Natural killer cell treated with Interleukin-12 subunit alpha and Interleukin-12 subunit beta and Interleukin-15 and Interleukin-18, amount 100 ng/mL, for 72 hours (primary cell): Measurements from ENCODE around the gene C1orf141. TPM values are rescaled to one million over a fixed set of nuclear protein-coding genes. Genes with fewer than 3 reads are reported as not detected.

Experiments used
- ATAC-seq, 2 donors: fragments of 150-1000 bp; cut with Tn5 transposase in 1 of 2; sonication (Bioruptor Pico), chemical (Tn5 transposase) in 1 of 2; 2 replicates each; pipeline ENCODE4 v1.10.0; 2021
- DNase-seq: peaks from one replicate; pipeline ENCODE4 v3.0.0; 2022; ENCODE audit warnings: low spot score
- H3K27ac Mint-ChIP-seq, 2 donors: 1 replicate in 1 of 2; 2 replicates in 1 of 2; pipeline ENCODE4 v1.8.0; 2022; ENCODE audit warnings: mixed read lengths in 2 of 2, mild to moderate bottlenecking in 1 of 2, moderate library complexity in 1 of 2
- H3K27me3 Mint-ChIP-seq, 2 donors: 1 replicate in 1 of 2; 2 replicates in 1 of 2; pipeline ENCODE4 v1.8.0; 2022; ENCODE audit warnings: mixed read lengths in 2 of 2
- H3K36me3 Mint-ChIP-seq: one replicate; pipeline ENCODE4 v1.8.0; 2022; ENCODE audit warnings: mixed read lengths
- H3K4me1 Mint-ChIP-seq, 2 donors: 1 replicate in 1 of 2; 2 replicates in 1 of 2; pipeline ENCODE4 v1.8.0; 2022; ENCODE audit warnings: low read depth in 2 of 2, mixed read lengths in 2 of 2, mild to moderate bottlenecking in 1 of 2
- H3K4me3 Mint-ChIP-seq: one replicate; pipeline ENCODE4 v1.8.0; 2022; ENCODE audit warnings: mixed read lengths
- H3K9me3 Mint-ChIP-seq: 2 replicates; pipeline ENCODE4 v1.8.0; 2022; ENCODE audit warnings: mixed read lengths
- total RNA-seq, 2 donors: library from RNA; stranded (reverse); gene quantifications; one replicate each; pipeline ENCODE4 v1.2.3, GENCODE V29; 2022

The C1orf141 gene
- total RNA-seq = under 1 TPM in 1 of 2 donors, not detected in 1; 0.07 TPM

DNA sequence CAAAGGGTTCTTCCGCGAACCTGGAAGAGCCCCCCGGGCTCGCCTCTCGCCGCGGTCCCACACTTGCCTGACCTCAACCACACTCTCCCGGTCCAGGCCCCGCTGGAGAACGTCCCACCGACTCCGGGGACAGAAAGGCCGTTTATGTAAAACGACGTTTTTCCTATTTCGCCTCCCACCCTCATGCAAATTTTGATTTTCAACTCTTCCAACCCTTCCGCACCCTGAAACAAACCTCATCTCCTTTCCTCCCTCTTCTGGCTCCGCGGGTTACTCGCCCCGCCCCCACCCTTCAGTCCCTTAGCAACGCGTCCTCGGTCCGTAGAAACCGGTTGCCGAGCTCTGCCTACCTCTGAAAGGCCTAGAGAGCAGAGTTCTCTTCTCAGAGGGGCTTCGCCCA, at the start of gene C1orf141:
Gene C1orf141 (minus strand): TSS at position 276 of the 400 bp plus-strand sequence. CDS start 7,730 bp downstream, outside the sequence.
- peaks cover 0 to 8% of the 10 kb centered on the region in 2 donors for H3K27me3 Mint-ChIP-seq
- no peak for DNase-seq
- no peak for ATAC-seq

DNA sequence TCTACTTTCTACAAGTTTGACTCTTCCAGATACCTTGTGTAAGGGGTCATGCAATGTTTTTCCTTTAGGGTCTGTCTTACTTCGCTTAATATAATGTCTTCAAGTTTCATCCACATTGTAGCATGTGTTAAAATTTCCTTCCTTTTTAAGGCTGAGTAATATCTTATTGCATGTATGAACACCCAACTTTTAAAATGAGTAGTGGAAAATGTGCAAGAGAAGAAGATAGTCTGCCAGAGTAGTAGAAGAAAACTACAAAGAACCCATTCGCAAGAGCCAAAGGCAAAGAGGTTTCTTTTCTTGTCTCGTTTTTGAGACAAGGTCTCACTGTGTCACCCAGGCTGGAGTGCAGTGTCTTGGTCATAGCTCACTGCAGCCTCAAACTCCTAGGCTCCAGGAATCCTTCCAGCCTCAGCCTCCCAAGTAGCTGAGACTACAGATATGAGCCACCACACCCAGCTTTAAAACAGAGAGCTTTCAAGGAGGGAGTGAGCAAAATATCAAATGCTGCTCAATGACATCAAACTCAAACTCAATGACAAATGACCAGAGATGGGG, 40.8 kb upstream of the C1orf141 start:
- peak; percentile 41 to 44 for ATAC-seq
- no peak for DNase-seq
- Mint-ChIP-seq H3K36me3 (peaks cover 33% of the 10 kb centered on the region), H3K9me3 (no peaks in the 10 kb centered on the region), H3K27me3 (no peaks in the 10 kb centered on the region), H3K27ac (peak overlapping the region; percentile 89 to 99), H3K4me1 (peaks cover 46 to 60% of the 10 kb centered on the region in 2 donors), H3K4me3 (peak overlapping the region; percentile 59)

More for the DNA sequence above, at the start of gene C1orf141:
- H3K4me1 Mint-ChIP-seq = peaks cover 13% of the 10 kb centered on the region in 2 donors
- no peaks in the 10 kb centered on the region for H3K9me3 Mint-ChIP-seq
- peak within 1 kb of the TSS; percentile 74 for H3K4me3 Mint-ChIP-seq
- no peaks in the 10 kb centered on the region for H3K36me3 Mint-ChIP-seq
- peak within 1 kb of the TSS in 1 of 2 donors; percentile 7 for H3K27ac Mint-ChIP-seq

DNA sequence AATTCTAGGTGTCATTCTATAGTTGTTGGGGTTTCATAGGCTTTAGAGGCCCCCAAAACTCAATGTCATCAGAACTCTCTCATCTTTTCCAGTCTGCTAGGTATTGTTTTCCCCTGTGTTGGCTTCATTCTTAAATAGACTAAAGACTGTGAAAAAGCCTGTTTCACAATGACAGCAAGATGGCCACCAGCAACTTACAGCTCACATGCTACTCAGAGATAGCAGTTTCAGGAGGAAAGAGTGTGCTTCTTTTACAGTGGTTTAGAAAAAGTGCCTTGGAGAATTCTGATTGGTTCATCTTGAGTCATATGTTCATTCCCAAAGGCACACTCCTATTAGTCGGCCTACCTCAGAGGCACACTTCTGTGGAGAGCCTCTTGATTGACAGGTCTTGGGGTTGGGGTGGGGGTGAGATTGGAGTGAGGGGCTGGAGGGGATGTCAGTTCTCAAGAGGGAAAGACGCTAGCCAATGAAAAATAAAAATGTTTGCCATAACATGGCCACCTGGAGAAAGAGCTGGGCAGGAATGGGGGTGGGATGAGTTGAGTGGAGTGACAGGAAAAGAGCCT, 40.0 kb upstream of the C1orf141 start:
- no peaks in the 10 kb centered on the region for H3K9me3 Mint-ChIP-seq
- H3K36me3 Mint-ChIP-seq = peaks cover 32% of the 10 kb centered on the region
- H3K27ac Mint-ChIP-seq = peak overlapping the region; percentile 89 to 99
- ATAC-seq (peak; percentile 54 to 64), DNase-seq (no peak)
- peaks cover 45 to 61% of the 10 kb centered on the region in 2 donors for H3K4me1 Mint-ChIP-seq
- peak overlapping the region; percentile 59 for H3K4me3 Mint-ChIP-seq
- no peaks in the 10 kb centered on the region for H3K27me3 Mint-ChIP-seq

DNA sequence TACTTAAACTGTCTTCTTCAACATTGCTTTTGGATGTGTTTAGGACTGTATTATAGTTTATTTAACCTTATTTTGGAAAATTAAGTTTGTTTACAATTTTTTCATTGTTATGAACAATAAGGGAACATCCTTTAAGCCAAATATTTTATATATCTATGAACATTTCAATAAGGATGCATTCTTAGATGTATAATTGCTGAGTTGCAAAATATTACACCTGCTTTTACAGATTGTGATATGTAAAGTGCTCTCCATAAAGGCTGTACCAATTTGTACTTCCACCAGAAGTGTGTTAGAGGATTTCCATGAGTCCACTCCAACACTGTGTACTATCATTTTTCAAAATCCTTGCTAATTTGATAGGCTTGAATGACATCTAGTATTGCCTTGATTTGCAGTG, 39.2 kb upstream of the C1orf141 start:
- peaks cover 42 to 55% of the 10 kb centered on the region in 2 donors for H3K4me1 Mint-ChIP-seq
- H3K27ac Mint-ChIP-seq = peak overlapping the region; percentile 98 to 99
- H3K4me3 Mint-ChIP-seq = peak overlapping the region; percentile 25
- DNase-seq = no peak
- peaks cover 25% of the 10 kb centered on the region for H3K36me3 Mint-ChIP-seq
- no peak for ATAC-seq
- H3K27me3 Mint-ChIP-seq = no peaks in the 10 kb centered on the region
- H3K9me3 Mint-ChIP-seq = no peaks in the 10 kb centered on the region

DNA sequence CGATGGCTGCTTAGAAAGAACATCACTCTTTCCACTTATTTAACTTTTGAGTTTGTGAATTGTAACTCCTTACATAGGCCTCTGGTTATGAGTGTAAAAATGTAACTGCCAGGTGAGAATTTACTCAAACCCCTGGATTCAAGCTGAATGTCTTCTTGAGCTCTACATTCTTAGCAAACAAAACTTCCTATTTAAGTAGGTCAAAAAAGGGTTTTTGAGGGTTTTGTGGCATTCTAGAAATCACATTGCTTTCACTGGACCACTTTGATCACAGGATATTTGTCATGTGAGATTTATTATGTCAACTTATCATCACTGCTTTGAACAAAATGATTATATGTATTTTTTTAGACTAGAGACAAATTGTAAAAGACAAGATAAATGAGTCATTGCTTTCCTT, 37.2 kb upstream of the C1orf141 start:
- no peak for DNase-seq
- Mint-ChIP-seq H3K27ac (peak overlapping the region; percentile 98 to 99), H3K4me1 (peaks cover 49 to 65% of the 10 kb centered on the region in 2 donors), H3K36me3 (peaks cover 21% of the 10 kb centered on the region), H3K9me3 (no peaks in the 10 kb centered on the region), H3K4me3 (peak overlapping the region; percentile 88), H3K27me3 (no peaks in the 10 kb centered on the region)
- peak; percentile 77 to 78 for ATAC-seq

DNA sequence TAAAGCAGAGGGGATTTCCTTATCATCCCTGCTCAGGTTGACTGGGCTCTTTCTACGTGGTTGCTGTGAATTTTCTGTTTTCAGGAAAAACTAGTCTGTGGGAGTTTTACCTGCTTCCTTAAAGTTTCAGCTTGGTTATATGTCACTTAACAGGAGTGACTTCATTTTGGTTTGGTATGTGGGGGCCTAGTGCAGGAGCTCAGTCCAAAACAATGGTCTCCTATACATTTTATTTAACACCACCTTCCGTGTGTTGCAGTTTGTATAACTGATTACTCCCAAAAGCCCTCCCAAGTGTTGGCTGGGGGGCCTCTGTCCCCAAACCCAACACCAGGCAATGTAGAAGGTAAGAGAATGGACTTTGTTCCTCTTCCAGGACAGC, 36.8 kb upstream of the C1orf141 start:
- H3K9me3 Mint-ChIP-seq = no peaks in the 10 kb centered on the region
- H3K27ac Mint-ChIP-seq = peak overlapping the region; percentile 98 to 99
- no peaks in the 10 kb centered on the region for H3K27me3 Mint-ChIP-seq
- H3K4me1 Mint-ChIP-seq = peaks cover 50 to 65% of the 10 kb centered on the region in 2 donors
- no peak for DNase-seq
- peaks cover 21% of the 10 kb centered on the region for H3K36me3 Mint-ChIP-seq
- peak overlapping the region; percentile 88 for H3K4me3 Mint-ChIP-seq
- ATAC-seq = peak; percentile 2 to 44

DNA sequence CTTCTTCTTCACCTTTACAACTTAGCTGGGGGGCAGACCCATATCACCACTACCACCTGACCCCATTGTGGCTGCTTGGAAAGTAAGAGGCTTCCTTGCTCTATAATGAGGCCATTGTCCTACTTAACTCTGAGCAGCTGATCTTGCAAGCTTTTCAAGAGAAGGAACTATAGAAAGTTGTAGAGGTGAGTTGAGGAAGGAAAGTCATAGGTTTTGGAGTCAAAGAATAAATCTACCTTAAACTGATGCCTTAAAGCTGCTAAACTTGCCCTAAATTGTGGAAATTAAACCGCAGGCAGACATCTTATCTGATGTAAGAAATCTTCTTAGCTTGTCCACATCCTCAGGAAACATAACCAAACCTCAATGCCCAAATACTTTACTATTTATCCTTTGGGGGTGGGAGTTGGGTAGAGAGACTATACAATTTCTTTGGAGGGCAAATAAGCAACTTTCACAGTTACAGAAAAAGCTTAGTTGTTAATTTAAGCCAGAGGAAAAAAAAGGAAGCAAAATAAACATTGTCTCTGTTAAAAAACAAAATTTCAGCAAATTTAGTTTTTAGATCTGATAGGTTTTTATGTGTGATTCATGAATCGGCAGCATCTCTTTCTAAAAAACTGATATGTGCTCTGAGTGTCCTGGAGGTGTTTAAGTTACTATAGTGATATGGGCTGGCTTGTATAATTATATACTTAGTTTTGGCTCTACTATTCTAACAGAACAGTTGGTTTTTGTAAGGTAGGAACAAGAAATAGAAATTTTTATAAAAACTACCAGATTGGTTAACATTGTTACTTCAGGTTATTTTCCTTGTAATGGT, 36.2 kb upstream of the C1orf141 start:
- peaks cover 18% of the 10 kb centered on the region for H3K36me3 Mint-ChIP-seq
- no peaks in the 10 kb centered on the region for H3K9me3 Mint-ChIP-seq
- DNase-seq = no peak
- ATAC-seq = peak; percentile 26 to 36
- no peaks in the 10 kb centered on the region for H3K27me3 Mint-ChIP-seq
- H3K4me1 Mint-ChIP-seq = peaks cover 52 to 68% of the 10 kb centered on the region in 2 donors
- H3K4me3 Mint-ChIP-seq = peak overlapping the region; percentile 88
- H3K27ac Mint-ChIP-seq = peak overlapping the region; percentile 98 to 99

DNA sequence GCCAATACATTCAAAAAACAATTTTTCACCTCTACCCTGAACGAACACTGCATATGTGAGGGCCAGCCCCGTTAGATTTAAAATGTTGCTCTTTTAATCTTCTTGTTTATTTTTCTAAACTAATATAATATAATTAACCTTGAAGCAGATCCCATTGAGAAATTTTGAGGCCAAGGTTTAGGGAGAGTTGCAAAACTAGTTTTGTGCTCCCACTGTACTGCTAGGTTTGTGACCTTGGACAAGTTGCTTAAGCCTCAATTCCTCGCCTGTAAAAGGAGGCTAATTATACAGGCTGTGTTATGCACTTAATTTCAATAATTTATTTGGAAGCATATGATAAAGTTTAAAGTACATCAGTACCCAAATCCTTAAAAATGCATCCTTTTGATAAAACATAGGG, 35.2 kb upstream of the C1orf141 start:
- H3K27ac Mint-ChIP-seq = peak overlapping the region; percentile 98 to 99
- no peak for ATAC-seq
- H3K4me3 Mint-ChIP-seq = peak overlapping the region; percentile 30
- H3K36me3 Mint-ChIP-seq = peaks cover 13% of the 10 kb centered on the region
- peaks cover 50 to 68% of the 10 kb centered on the region in 2 donors for H3K4me1 Mint-ChIP-seq
- H3K27me3 Mint-ChIP-seq = no peaks in the 10 kb centered on the region
- DNase-seq = no peak
- H3K9me3 Mint-ChIP-seq = no peaks in the 10 kb centered on the region

DNA sequence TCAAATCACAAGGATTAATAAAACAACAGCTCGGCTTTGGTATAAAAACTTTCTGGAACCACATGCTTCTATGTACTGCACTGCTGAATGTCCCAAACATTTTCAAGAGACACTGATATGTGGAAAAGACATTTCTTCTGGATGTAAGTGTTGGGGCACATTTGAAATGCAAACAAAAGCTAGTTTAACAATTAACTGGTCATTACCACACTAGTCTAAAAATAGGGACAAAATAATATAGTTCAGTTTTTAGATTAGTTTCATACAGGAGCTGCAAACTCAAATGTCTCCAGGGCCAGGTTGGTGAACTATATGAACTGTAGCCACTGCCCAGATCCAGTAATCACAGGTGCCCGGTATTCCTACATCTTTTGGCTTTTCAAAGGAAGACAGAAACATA, 34.7 kb upstream of the C1orf141 start:
- Mint-ChIP-seq H3K27ac (peak overlapping the region; percentile 96 to 98), H3K36me3 (peaks cover 14% of the 10 kb centered on the region), H3K9me3 (peaks cover 2% of the 10 kb centered on the region), H3K4me1 (peaks cover 50 to 68% of the 10 kb centered on the region in 2 donors), H3K4me3 (peak overlapping the region; percentile 30), H3K27me3 (no peaks in the 10 kb centered on the region)
- ATAC-seq (no peak), DNase-seq (no peak)

DNA sequence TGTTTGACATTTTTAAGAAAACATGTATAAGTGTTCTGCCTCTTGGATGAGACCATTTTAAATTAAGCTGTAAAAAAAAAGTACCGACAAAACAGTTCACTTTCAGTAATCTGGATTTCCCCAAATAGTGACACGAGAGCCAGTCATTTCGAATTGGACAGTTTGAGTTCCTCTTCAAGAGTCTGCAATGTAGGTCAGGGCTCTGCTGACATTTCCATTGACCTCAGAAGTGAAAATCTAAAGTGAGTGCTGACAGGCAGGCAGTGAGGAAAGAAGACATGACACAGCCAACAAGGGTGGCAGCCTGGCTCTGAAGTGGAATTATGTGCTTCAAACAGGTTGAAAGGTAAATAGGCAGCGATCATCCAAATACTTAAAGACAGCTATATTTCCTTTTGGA, 31.4 kb upstream of the C1orf141 start, which contains the start of gene IL23R:
Gene IL23R (plus strand): TSS at position 259 of the 400 bp plus-strand sequence. CDS start 1,667 bp downstream, outside the sequence.
- ATAC-seq = peak; percentile 89 to 91
- Mint-ChIP-seq H3K36me3 (peaks cover 17% of the 10 kb centered on the region), H3K4me1 (peaks cover 49 to 64% of the 10 kb centered on the region in 2 donors), H3K4me3 (peak within 1 kb of the TSS; percentile 81), H3K9me3 (peaks cover 3% of the 10 kb centered on the region), H3K27ac (peak within 1 kb of the TSS; percentile 96 to 98), H3K27me3 (no peaks in the 10 kb centered on the region)
- DNase-seq = peak; percentile 80

DNA sequence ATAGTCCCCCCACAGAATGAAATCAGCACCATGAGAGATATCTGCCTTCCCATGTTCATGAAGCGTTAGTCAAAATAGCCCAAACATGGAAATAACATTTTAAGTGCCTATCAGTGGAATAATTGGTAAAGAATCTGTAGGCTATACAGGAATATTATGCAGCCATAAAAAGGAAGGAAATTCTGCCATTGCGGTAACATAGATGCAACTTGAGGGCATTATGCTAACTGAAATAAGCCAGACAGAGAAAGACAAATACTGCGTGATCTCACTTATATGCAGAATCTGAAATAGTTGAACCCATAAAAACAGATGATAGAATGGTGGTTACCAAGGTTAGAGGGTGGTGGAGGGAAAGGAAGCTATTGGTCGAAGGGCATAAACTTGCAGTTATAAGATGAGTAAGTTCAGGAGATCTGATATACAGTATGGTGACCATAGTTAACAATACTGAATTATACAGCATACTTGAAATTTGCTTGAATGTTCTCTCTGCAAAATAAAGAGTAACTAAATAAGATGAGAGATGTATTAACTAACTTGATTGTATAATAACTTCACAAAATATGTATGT, 30.8 kb upstream of the C1orf141 start:
- DNase-seq = no peak
- peaks cover 17% of the 10 kb centered on the region for H3K36me3 Mint-ChIP-seq
- peaks cover 3% of the 10 kb centered on the region for H3K9me3 Mint-ChIP-seq
- H3K27me3 Mint-ChIP-seq = no peaks in the 10 kb centered on the region
- peaks cover 42 to 59% of the 10 kb centered on the region in 2 donors for H3K4me1 Mint-ChIP-seq
- peak overlapping the region; percentile 81 for H3K4me3 Mint-ChIP-seq
- peak overlapping the region; percentile 96 to 98 for H3K27ac Mint-ChIP-seq
- ATAC-seq = peak; percentile 60 to 73

DNA sequence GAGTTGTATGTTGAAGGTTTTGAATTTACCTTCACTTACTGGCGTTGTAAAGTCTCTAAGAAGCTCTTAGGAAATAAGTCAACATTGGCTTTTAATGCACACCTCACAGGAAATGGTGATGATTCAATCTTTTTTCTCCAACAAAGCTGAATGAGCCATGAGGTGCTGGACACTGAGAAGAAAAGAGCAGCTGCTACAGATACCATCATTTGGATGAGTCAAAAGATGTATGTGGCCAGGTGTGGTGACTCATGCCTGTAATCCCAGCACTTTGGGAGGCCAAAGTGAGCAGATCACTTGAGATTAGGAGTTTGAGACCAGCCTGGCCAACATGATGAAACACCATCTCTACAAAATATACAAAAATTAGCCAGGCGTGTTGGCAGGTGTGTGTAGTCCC, 28.2 kb upstream of the C1orf141 start:
- no peaks in the 10 kb centered on the region for H3K27me3 Mint-ChIP-seq
- H3K9me3 Mint-ChIP-seq = peaks cover 3% of the 10 kb centered on the region
- peak; percentile 74 for DNase-seq
- peak overlapping the region; percentile 67 for H3K4me3 Mint-ChIP-seq
- ATAC-seq = peak; percentile 82 to 83
- H3K36me3 Mint-ChIP-seq = peaks cover 23% of the 10 kb centered on the region
- H3K4me1 Mint-ChIP-seq = peaks cover 51 to 58% of the 10 kb centered on the region in 2 donors
- peak overlapping the region; percentile 96 to 98 for H3K27ac Mint-ChIP-seq

DNA sequence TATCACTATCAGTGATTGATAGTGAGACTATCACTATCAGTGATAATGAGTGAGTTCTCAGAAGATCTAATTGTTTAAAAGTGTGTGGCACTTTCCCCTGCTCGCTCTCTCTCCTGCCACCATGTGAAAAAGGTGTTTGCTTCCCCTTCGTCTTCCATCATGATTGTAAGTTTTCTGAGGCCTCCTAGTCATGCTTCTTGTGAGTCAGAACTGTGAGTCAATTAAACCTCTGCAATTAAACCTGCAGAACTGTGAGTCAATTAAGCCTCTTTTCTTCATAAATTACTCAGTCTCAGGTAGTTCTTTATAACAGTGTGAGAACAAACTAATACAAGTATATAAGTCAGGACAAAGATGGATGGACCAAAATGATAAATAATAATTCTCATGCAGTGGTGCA, 24.5 kb upstream of the C1orf141 start:
- peak overlapping the region; percentile 24 for H3K4me3 Mint-ChIP-seq
- H3K9me3 Mint-ChIP-seq = no peaks in the 10 kb centered on the region
- no peak for DNase-seq
- peak; percentile 66 to 74 for ATAC-seq
- H3K36me3 Mint-ChIP-seq = peaks cover 19% of the 10 kb centered on the region
- H3K27me3 Mint-ChIP-seq = peaks cover 3 to 10% of the 10 kb centered on the region in 2 donors
- H3K27ac Mint-ChIP-seq = peak overlapping the region; percentile 60 to 66
- peaks cover 35 to 40% of the 10 kb centered on the region in 2 donors for H3K4me1 Mint-ChIP-seq
